DMS153 treated with DMSO at 0.1 percent for 48 hours (cell line): Measurements from ENCODE around the gene HRCT1.
"Not testable (repeated sequence)": the region's sequence is repeated elsewhere in the genome, so short reads cannot be mapped to it uniquely, and the experiment has no call there.

ENCODE experiments used
- DNase-seq: peaks from one replicate; lab custom pipeline; 2025; ENCODE audit not compliant: unreplicated experiment; lab: John Stamatoyannopoulos, UW

The HRCT1 gene

GRCh38 chr9:35915681-35916294 is 9.8 kb downstream of the HRCT1 start:
- DNase-seq: no peak

- no peak for DNase-seq
Observed at GRCh38 chr9:35917261-35917660, 11.3 kb downstream of the HRCT1 start.

DNA sequence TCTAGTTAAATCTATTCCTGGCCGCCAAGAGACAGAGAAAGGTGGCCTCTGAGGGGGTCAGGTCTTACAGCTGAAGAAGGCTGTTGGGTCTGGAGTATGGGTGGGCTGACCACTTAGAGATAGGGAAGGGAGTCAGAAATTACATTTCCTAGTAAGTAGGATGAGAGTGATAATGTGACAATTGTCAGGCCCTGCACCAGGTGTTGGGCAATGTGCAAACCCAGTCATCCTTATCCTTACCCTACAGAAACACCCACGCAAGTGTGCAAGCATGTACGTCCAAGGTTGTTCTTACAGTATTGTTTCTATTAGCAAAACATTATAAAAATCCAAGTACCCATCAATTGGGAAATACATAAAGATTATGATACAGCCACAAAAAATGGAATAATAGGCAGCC is 12.8 kb downstream of the HRCT1 start:
- DNase-seq: no peak

DNA sequence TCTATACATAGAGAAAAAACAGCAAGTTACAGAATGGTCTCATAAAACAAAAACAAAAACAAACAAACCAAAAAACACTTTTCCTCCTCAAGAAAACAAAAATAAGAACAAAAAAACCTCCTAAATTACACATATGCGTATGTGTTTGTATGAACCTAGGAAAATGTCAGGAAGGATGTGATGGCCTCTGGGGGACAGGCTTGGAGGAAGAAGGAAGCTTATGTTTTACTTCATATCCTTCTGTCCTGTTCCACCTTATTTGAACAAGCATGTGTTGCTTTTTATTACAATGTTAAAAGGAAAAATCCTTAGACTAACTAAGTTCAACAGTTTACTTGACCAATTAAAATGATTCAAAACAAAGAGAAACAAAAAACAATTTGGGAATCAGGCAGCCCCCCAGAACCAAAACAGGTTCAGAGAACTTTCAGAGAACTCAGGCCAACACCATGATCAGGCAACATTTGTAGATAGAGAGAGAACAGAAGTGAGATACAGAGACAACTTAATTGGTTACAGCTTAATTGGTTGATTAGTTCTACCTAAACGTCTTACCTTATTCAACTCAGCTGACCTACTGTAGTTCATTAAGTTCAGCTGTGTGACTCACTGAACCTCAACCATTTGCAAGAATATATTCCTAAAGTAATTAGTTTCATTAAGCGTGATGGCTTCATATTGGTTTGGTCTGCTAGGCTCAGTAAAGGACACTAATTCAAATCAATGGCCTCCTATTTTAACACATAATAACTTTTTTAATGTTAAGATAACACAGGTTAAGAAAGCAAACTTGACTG is 13.4 kb downstream of the HRCT1 start:
- no peak for DNase-seq

- no peak for DNase-seq
Observed at GRCh38 chr9:35920051-35920620, 14.1 kb downstream of the HRCT1 start.

- DNase-seq: no peak
Observed at GRCh38 chr9:35923598-35923926, 17.6 kb downstream of the HRCT1 start.

DNA sequence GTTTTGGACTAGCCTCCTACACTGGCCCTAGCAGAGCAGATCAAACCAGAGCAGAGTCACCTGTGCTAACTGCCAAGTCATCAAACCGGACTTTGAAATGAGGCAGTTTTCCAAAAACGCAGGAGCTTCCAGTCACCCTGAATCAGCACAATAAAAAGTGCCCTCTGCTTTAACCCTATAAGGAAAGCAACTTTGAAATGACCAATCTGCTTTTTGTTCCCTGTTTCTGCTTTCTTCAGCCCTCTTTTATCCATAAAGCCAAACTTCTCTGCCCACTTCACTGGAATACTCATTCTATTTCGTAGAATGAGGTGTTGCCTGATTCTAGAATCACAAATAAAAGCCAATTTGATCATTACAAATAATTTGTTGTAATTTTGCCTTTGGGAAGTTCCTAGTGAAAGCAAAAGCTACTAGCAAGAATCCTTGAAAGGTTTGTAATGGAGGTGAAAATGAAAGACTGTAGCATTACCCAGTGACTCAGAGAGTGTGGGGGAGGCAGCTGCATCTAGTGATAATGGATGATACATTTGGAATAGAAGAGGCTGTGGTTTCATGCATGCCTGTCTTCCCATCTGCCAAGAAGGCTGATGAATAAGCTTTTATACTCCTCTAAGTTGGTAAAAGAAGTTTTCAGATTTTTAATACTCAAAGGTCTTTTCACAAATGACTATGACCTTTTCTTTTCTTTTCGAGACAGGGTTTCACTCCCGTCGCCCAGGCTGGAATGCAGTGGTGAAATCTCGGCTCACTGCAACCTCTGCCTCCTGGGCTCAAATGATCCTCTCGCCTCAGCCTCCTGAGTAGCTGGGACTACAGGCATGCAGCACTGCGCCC is 18.1 kb downstream of the HRCT1 start:
- no peak for DNase-seq

GRCh38 chr9:35928591-35929452 is 22.8 kb downstream of the HRCT1 start:
- no peak for DNase-seq

DNA sequence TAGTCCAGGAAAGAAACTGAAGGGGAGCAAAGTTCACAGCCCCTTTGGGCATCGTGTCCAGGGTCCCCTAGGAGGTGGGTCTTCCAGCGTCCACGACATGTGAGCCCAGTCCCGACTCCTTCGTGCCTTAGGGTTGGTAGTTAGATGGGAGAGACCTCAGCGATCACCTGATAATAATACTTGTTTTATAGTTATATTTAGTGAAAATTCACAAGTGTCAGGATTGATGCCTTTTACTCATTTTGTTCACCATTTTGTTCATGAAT is 23.4 kb downstream of the HRCT1 start:
- DNase-seq: no peak

GRCh38 chr9:35930521-35930920 is 24.5 kb downstream of the HRCT1 start:
- DNase-seq: no peak

DNA sequence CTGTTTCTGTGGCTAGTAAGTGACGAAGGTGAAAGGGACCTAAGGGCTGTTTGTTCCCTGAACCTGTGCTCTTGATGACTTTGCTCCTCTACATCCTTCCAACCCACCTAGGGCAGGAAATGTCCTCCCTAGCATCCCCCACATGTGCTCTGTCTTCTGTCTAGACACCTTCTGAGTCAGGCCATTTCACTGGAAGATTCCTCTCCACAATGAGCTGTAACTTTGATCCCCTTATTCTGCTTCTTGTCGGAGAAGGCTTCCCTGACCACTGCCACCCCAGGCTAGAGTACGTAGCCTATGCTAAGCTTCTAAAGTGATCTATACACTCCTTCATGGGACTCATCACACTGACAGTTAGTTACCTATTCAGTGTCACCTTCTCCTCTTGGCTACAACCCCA is 25.0 kb downstream of the HRCT1 start:
- no peak for DNase-seq

DNA sequence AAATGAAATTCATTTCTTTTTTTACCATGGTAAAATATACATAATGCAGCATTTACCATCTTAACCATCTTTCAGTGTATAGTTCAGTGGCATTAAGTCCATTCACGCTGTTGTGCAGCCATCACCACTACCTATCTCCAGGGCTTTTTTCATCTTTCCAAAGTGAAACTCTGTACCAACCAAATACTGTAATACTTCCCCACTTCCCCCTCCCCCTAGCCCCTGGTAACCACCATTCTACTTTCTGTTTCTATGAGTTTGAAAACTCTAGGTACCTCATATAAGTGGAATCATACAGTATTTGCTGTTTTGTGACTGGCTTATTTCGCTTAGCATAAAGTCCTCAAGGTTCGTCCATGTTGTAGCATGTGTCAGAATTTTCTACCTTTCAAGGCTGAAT is 26.7 kb downstream of the HRCT1 start:
- no peak for DNase-seq

DNA sequence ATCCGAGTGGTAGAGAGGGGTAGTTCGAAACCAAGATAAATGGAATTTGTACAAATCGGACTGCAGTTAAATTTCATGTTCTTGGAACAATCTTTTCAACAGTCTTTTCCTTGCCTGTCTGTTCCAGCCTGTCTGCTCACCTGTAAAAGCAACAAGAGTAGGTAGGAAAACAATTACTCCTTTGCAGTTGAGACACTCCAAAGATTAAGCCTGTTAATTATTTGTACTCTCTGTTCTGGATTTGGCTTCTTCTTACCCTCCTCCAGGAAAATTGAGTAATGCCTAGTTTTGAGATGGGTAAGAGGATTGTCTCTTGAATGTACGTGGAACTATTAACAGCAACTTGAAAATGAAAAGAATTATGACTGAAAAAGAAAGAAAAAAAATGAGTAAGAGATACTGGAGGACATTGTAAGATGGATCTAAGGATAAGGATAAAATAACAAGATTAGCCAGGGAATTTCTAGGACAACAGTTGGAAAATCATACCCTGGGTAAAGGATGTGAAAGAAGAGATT is 27.6 kb downstream of the HRCT1 start:
- DNase-seq: no peak

- not testable (repeated sequence) for DNase-seq
Observed at GRCh38 chr9:35934069-35934468, 28.1 kb downstream of the HRCT1 start.

GRCh38 chr9:35935261-35935660 is 29.3 kb downstream of the HRCT1 start:
- no peak for DNase-seq

DNA sequence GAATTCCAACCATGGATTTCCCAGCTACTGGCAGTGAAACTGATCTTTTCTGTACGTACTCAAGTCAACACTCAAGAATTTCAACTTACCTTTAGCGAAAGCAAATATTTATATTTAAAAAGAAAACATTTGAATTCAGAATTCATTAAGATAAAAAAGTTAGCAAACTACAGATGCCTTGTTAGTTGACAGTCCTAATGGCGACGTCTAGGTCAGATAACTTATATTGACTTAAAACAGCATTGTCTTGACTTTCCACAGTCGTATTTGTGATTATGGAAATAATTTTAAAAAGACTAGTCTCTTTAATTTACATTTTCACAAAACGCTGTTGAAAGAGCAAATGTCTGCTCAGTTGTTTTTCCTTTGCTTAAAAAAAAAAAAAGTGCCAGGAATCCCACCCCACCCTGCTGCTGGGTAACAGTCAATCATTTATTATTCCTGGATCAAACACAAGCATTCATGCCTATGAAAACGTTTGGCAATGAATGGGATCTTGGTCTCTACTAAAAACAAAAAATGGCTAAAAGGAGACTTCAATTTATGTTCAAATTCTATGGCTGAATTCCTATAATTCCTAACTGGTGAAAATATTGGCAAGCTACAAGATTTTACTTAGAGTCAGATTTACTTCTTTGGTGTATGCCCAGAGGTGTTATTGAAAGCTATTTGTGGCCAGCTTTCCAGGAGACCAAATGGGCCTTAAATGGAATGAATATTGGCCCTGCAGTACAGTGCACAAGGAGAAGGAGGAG is 29.9 kb downstream of the HRCT1 start:
- DNase-seq: no peak

DNA sequence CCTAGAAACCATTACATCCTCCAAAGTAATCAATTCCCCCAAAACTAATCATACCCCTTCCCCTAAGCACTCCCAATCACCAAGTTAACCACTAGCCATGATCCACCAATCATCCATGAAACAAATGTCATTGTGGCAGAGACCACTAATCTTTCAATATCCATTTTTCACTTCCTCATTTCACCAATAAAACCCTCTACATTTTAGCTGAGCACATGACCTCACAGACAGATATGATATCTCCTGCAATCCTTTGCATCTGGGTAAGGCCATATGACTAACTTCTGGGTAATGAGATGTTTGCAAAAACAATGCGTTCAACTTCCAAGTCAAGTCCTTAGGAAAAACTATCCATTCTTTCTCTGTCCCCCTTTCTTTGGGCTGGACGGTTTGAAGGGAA is 31.2 kb downstream of the HRCT1 start:
- no peak for DNase-seq

- no peak for DNase-seq
Observed at GRCh38 chr9:35938474-35939356, 32.7 kb downstream of the HRCT1 start.

DNA sequence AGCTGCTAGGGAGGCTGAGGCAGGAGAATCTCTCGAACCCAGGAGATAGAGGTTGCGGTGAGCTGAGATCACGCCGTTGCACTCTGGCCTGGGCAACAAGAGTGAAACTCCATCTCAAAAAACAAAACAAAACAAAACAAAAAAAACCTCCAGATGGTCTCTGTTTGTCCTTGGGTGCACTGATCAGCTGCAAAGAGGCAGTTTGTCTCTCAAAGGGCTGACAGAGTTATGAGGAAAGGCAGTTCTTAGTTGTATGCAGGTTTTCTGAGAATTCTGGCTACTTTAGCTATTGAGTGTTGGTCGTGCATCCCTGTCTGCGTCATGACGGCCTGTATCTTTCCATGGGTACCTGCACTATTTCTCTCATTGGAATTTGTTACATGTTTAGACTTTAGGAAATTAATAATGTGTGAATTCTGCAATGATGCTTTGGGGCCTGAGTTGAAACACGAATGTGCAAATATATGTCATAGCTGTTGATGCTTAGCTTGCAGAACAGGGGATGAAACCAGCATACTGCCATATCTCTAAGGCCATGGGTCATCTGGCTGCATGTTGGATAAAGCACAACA is 33.8 kb downstream of the HRCT1 start:
- no peak for DNase-seq
